ENCODE data around the gene POLA2.
A peak's percentile ranks its signal among the peaks of the same experiment; 100 is the strongest.
"Not testable (repeated sequence)": the region's sequence is repeated elsewhere in the genome, so short reads cannot be mapped to it uniquely, and the experiment has no call there.

POLA2 gene, protein sequence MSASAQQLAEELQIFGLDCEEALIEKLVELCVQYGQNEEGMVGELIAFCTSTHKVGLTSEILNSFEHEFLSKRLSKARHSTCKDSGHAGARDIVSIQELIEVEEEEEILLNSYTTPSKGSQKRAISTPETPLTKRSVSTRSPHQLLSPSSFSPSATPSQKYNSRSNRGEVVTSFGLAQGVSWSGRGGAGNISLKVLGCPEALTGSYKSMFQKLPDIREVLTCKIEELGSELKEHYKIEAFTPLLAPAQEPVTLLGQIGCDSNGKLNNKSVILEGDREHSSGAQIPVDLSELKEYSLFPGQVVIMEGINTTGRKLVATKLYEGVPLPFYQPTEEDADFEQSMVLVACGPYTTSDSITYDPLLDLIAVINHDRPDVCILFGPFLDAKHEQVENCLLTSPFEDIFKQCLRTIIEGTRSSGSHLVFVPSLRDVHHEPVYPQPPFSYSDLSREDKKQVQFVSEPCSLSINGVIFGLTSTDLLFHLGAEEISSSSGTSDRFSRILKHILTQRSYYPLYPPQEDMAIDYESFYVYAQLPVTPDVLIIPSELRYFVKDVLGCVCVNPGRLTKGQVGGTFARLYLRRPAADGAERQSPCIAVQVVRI

GRCh38 chr11:65261591-65262380 lies at the start of gene POLA2:
TSS of gene POLA2 (plus strand) at chr11:65261962. CDS start at chr11:65262293, 331 bp downstream.
- DNase-seq: peak; percentile 99

DNA sequence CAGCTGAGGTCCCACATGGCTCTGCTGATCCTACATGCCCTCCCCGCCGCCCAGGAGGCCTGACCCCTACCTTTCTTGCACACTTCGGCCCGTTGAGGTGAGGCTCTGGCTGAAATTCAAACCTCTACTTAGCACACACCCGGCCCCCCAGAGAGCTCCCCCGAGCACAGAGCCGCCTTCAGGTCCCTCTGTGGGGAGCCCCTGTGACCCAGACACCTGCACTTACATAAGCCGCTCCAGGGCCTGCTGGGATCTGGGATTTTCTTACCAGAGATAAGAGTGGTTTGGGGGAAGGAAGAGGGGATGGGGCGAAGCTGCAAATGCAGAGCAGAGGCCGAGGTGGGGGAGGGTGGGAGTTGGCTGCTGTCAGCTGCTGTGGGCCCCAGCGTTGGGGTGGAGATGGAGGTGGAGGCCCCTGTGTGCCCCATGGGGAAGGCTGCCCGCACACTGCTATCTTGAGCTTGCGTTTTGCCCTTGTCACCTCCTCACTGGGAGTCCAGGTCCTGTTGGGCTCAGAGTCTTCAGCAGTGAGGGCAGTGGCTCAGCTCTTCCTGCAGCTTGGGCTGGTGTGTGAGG lies 49.4 kb upstream of the POLA2 start:
- DNase-seq: no peak

DNA sequence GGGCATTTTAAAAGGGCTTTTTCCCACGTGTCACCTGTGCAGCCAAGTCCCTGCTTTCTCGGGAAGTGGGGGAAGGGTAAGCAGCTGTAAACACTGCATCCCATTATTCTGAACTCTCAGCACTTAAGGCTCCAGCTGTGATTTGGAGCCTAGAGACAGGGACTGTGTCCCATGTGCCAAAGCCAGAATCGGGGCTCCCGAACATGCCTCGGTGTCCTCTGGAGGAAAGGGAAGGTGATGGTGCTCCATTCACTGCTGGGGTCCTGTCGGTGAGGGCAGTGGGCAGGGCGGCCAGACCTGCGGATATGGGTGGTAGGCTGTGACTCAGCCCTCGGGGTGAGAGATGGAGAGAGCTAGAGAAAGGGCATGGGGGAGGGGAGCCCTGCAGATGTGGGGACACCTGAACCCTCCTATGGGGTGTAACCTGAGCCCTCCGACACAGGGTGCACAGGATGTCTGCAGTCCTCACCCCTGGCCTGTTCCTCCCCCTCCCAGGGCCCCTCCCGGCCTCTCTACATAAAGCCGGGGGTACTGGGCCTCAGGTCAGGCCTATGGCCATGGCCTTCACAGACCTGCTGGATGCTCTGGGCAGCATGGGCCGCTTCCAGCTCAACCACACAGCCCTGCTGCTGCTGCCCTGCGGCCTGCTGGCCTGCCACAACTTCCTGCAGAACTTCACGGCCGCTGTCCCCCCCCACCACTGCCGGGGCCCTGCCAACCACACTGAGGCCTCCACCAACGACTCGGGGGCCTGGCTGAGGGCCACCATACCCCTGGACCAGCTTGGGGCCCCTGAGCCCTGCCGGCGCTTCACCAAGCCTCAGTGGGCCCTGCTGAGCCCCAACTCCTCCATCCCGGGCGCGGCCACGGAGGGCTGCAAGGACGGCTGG lies 48.2 kb upstream of the POLA2 start:
- peak in 2 of 3 experiments; percentile 30 to 65 for DNase-seq

- DNase-seq: no peak
These were observed 47.4 kb upstream of the POLA2 start for GRCh38 chr11:65214212-65214845.

DNA sequence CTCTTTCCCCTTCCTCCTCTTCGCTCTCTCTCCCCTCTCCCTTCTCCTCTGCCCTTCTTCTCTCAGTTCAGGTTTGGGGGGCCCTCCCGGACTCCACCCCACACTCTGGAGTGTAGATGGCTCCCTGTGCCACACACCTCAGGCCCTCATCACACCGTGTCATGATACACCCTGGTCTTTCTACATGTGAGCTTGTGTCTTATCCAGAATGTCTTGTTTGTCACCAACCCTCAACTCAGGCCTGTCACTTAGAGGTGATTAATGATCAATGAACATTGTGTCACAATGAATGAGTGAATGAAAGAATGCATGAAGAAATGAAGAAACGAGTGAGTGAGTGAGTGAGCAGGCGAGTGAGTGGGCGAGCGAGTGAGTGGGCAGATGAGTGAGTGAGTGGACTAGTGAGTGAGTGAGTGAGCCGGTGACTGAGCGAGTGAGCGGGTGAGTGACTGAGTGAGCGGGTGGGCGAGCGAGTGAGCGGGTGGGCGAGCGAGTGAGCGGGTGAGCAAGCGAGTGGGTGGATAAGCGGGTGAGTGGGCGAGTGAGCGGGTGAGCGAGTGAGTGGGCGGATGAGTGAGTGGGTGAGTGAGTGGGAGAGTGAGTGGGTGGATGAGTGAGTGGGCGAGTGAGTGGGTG lies 46.2 kb upstream of the POLA2 start:
- DNase-seq: peak in 1 of 3 experiments; percentile 7

- no peak for DNase-seq
These were observed 44.9 kb upstream of the POLA2 start for GRCh38 chr11:65216830-65217229.

- DNase-seq: no peak
These were observed 44.0 kb upstream of the POLA2 start for GRCh38 chr11:65217441-65218423.

GRCh38 chr11:65218446-65218845 lies 43.3 kb upstream of the POLA2 start:
- DNase-seq: no peak

GRCh38 chr11:65219930-65220213 lies 41.9 kb upstream of the POLA2 start:
- no peak for DNase-seq

DNA sequence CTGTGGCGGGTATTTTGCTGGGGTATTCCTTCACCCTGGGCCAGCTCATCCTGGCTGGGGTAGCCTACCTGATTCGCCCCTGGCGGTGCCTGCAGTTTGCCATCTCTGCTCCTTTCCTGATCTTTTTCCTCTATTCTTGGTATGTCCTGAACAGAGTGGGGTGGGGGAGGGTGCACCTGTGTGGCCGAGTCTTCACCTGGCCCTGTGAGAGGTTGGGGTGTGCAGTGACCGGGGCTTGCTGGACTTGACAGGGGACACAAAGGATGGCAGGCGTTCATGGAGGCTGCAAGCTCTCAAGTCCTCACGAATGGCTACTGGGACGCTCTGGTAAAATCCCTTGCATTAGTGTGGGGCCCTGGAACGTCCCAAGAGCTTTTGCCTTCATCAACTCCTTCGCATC lies 40.7 kb upstream of the POLA2 start:
- no peak for DNase-seq

- no peak for DNase-seq
These were observed 38.8 kb upstream of the POLA2 start for GRCh38 chr11:65223011-65223410.

GRCh38 chr11:65224930-65225278 lies 36.9 kb upstream of the POLA2 start:
- no peak for DNase-seq

- no peak for DNase-seq
These were observed 36.3 kb upstream of the POLA2 start for GRCh38 chr11:65225279-65226102.

GRCh38 chr11:65226103-65226442 lies 35.7 kb upstream of the POLA2 start:
- DNase-seq: no peak

DNA sequence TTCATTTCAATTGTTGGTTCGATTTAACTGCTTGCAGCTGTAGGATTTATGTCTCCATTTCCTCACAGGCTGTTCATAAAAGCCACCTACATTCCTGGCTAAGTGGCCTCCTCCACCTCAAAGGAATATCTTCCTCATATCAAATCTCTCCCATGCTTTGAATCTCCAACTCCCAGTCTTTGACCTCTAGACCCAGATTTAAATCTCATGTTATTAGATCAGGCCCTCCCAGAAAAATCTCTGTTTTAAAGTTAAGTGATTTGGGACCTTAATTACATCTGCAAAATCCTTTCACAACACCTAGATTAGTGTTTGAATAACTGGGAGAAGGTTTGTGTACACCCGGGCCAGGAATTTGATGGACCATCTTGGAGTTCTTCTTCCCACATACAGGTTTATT lies 33.9 kb upstream of the POLA2 start:
- no peak for DNase-seq

DNA sequence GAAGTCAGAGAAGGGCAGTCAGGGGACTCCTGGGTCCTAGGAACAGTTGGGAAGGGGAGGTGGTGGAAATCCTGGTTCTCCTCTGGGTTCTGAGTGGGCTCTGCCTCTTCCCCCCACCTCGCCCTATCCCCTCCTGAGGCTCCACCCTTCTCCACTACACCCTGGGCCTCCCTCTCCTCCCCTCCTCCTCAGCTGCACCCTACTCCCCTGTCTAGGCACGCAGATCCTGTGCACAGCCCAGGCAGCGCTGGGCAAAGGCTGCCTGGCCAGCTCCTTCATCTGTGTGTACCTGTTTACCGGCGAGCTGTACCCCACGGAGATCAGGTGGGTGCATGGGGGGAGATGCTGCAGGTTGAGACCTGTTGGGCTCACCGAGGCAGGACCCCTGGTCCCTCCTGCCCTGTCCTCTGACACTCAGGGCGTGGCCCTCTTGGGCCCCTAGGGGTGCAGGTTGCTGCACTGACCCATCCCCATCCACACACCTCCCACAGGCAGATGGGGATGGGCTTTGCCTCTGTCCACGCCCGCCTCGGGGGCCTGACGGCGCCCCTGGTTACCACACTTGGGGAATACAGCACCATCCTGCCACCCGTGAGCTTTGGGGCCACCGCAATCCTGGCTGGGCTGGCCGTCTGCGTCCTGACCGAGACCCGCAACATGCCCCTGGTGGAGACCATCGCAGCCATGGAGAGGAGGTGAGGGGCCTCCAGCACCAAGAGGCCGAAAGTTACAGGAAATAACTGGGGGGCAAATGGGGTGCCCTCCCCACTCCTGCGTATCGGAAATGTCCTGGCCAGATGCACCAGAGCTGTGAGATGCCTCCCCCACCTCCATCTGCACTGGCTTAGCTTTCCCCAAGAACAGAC lies 25.3 kb upstream of the POLA2 start:
- no peak for DNase-seq

DNA sequence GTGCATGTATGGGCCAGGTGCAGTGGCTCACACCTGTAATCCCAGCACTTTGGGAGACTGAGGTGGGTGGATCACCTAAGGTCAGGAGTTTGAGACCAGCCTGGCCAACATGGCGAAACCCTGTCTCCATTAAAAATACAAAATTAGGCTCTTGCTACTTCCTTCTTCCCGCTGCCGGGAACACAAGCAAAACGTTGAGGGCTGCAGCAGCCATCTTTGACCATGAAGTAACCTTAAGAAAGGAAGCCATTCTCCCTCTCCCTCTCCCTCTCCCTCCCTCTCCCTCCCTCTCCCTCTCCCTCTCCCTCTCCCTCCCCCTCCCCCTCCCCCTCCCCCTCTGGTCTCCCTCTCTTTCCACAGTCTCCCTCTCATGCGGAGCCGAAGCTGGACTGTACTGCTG lies 23.5 kb upstream of the POLA2 start:
- not testable (repeated sequence) for DNase-seq

GRCh38 chr11:65241134-65241533 lies 20.6 kb upstream of the POLA2 start:
- DNase-seq: no peak

DNA sequence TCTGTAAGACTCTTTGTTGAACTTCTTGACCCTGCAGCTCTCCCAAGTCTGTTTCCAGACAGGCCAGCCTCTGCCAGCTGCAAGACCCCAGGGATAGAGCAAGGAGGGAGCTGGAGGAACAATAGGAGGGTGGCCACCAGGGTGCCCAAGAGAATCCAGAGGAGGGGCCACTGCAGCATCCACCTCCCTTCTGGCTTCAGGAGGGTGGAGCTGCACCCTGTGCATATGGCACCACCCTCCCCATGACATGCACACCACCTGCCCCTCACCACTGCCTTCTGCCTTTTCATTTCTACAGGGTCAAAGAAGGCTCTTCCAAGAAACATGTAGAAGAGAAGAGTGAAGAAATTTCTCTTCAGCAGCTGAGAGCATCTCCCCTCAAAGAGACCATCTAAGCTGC lies 20.1 kb upstream of the POLA2 start:
- DNase-seq: no peak
